Measurements from ENCODE around the gene CTXND1. TPM values are rescaled to one million over a fixed set of nuclear protein-coding genes. Genes with fewer than 3 reads are reported as not detected.

The CTXND1 gene
- total RNA-seq, 6 experiments from 2014 or later, result 2.7 to 10.1 (median 4.5) TPM

GRCh38 chr15:80216141-80216540 is 35.9 kb downstream of the CTXND1 start:
- Histone ChIP-seq H3K4me3 (no peak overlapping the region), H3K27me3 (no peaks in the 10 kb centered on the region), H3K9me3 (no peaks in the 10 kb centered on the region), H3K36me3 (no peaks in the 10 kb centered on the region), H3K4me1 (peaks cover 0 to 19% (median 6%) of the 10 kb centered on the region in 4 donors), H3K27ac (no peak overlapping the region)
- intact Hi-C loops (cut with DNase I), result no loop called here
- ATAC-seq, result no peak
- no peak for TF ChIP-seq POLR2A (IDR thresholded peaks at IDR 0.05)
- no peak for TF ChIP-seq CTCF (IDR thresholded peaks at IDR 0.05)
- DNase-seq, result no peak
- 95% methylated on average over 5 of the region's 5 CpGs for WGBS (ENCODE audit: insufficient coverage, low coverage, low lambda C conversion rate, missing lambda C conversion rate)

GRCh38 chr15:80214910-80215309 is 37.1 kb downstream of the CTXND1 start:
- intact Hi-C loops (cut with DNase I), result no loop called here
- Histone ChIP-seq H3K4me3 (no peak overlapping the region), H3K9me3 (no peaks in the 10 kb centered on the region), H3K36me3 (no peaks in the 10 kb centered on the region), H3K27me3 (no peaks in the 10 kb centered on the region), H3K27ac (peak overlapping the region in 1 of 3 donors; percentile 1), H3K4me1 (peaks cover 0 to 32% (median 12%) of the 10 kb centered on the region in 4 donors)
- TF ChIP-seq CTCF (IDR thresholded peaks at IDR 0.05) (no peak), POLR2A (IDR thresholded peaks at IDR 0.05) (no peak)
- DNase-seq (peak in 1 of 3 donors; percentile 58), ATAC-seq (peak; percentile 30 to 68 (median 53))
- no CpG with 5 or more reads among the region's 2 CpGs for WGBS (ENCODE audit: insufficient coverage, low coverage, low lambda C conversion rate, missing lambda C conversion rate)

GRCh38 chr15:80211976-80212375 is 40.0 kb downstream of the CTXND1 start:
- no peaks in the 10 kb centered on the region for H3K27me3 ChIP-seq
- no peak for TF ChIP-seq POLR2A (IDR thresholded peaks at IDR 0.05)
- TF ChIP-seq CTCF (IDR thresholded peaks at IDR 0.05), result no peak
- no peaks in the 10 kb centered on the region for H3K36me3 ChIP-seq
- intact Hi-C loops (cut with DNase I), result no loop called here
- WGBS (ENCODE audit: insufficient coverage, low coverage, low lambda C conversion rate, missing lambda C conversion rate), result 50% methylated on average over 1 of the region's 1 CpG
- H3K4me3 ChIP-seq, result no peak overlapping the region
- H3K4me1 ChIP-seq, result peaks cover 0 to 59% (median 27%) of the 10 kb centered on the region in 4 donors
- no peak for DNase-seq
- ATAC-seq, result peak in 3 of 4 donors; percentile 2 to 5 (median 3)
- peak overlapping the region in 1 of 3 donors; percentile 72 for H3K27ac ChIP-seq
- H3K9me3 ChIP-seq, result no peaks in the 10 kb centered on the region

GRCh38 chr15:80210611-80211573 is 41.1 kb downstream of the CTXND1 start:
- 33% methylated on average over 10 of the region's 12 CpGs for whole genome bisulfite sequencing (ENCODE audit: insufficient coverage, low coverage, low lambda C conversion rate, missing lambda C conversion rate)
- peak overlapping the region; percentile 40 to 72 (median 69) for H3K27ac ChIP-seq
- intact Hi-C loops (cut with DNase I), result no loop called here
- peaks cover 0 to 70% (median 32%) of the 10 kb centered on the region in 4 donors for H3K4me1 ChIP-seq
- no peaks in the 10 kb centered on the region for H3K9me3 ChIP-seq
- ATAC-seq (peak; percentile 77 to 89 (median 84)), DNase-seq (peak; percentile 71 to 85 (median 84))
- H3K36me3 ChIP-seq, result no peaks in the 10 kb centered on the region
- peak overlapping the region in 1 of 3 donors; percentile 5 for H3K4me3 ChIP-seq
- TF ChIP-seq POLR2A (IDR thresholded peaks at IDR 0.05), result peak; percentile 16
- TF ChIP-seq CTCF (IDR thresholded peaks at IDR 0.05), result no peak
- no peaks in the 10 kb centered on the region for H3K27me3 ChIP-seq

All from right lobe of liver (tissue), 6 donors.